Measurements from ENCODE around the gene RBMS1. TPM values are rescaled to one million over a fixed set of nuclear protein-coding genes. Genes with fewer than 3 reads are reported as not detected.

The RBMS1 gene
- polyA plus RNA-seq, 1 donor from 2014 or later: 8.4 TPM

DNA sequence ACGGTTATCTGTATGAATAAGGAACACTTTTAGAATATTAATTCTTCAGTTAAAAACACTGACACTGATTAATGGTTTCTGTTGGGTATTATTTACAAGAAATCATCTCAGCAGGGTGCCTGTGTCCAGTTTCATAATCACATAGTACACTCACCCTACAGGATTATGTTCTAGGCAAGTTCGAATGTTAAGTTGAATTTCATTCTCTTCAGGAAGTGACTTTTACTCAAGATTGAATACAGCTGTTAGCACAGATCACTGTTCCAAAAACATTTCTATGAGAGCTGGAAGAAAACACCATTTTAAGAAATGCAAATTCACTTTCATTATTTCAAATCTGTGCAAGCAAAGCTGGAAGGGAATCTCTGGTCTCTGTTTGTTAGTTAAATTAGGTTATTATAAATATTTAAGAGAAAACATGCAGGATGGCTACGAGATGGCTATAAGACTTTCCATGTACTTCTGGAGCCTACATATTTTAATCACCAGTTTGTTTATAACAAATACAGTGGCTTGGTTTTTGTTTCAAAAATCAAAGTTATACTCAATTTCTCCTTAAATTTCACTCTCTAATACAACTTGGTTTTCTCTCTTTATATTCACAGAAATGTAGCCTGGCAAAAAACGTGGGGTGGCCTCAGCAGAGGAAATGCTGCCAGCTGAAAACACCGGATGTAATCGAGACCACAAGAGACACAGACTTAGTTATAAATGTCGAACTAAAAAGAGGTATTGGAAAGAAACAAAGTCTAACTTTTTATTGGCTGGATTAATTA, 65.8 kb downstream of the RBMS1 start:
- Histone ChIP-seq H3K4me2 (ENCODE audit: low read length) (no peak overlapping the region), H2AFZ (ENCODE audit: low read depth, low read length) (no peak overlapping the region), H3K36me3 (ENCODE audit: insufficient read depth, low read length) (no peaks in the 10 kb centered on the region), H3K4me3 (ENCODE audit: low read length) (no peak overlapping the region), H3K9ac (ENCODE audit: low read length) (no peak overlapping the region), H3K27me3 (ENCODE audit: insufficient read depth, low read depth, low read length) (no peaks in the 10 kb centered on the region), H3K79me2 (replicated peaks; ENCODE audit: insufficient read depth, low read length) (no peaks in the 10 kb centered on the region), H3K9me3 (ENCODE audit: low read length) (no peaks in the 10 kb centered on the region), H3K9me2 (ENCODE audit: insufficient read depth, low read length) (no peaks in the 10 kb centered on the region), H4K20me1 (ENCODE audit: insufficient read depth) (no peaks in the 10 kb centered on the region), H3K27ac (ENCODE audit: low read length) (no peak overlapping the region), H3F3A (ENCODE audit: insufficient read depth, low read length, poor library complexity, severe bottlenecking) (no peaks in the 10 kb centered on the region)
- TF ChIP-seq RAD21 (conservative IDR thresholded peaks at IDR 0.05) (no peak), MXI1 (conservative IDR thresholded peaks at IDR 0.05; ENCODE audit: poor library complexity, severe bottlenecking) (no peak), TAF1 (IDR thresholded peaks at IDR 0.05; ENCODE audit: low read depth) (no peak), POLR2AphosphoS5 (IDR thresholded peaks at IDR 0.05) (no peak), EZH2 (IDR thresholded peaks at IDR 0.05; ENCODE audit: borderline replicate concordance, insufficient read depth, low read length, poor library complexity, severe bottlenecking) (no peak), EP300 (conservative IDR thresholded peaks at IDR 0.05; ENCODE audit: poor library complexity, severe bottlenecking) (no peak)
- TF ChIP-seq, protein P1, sequence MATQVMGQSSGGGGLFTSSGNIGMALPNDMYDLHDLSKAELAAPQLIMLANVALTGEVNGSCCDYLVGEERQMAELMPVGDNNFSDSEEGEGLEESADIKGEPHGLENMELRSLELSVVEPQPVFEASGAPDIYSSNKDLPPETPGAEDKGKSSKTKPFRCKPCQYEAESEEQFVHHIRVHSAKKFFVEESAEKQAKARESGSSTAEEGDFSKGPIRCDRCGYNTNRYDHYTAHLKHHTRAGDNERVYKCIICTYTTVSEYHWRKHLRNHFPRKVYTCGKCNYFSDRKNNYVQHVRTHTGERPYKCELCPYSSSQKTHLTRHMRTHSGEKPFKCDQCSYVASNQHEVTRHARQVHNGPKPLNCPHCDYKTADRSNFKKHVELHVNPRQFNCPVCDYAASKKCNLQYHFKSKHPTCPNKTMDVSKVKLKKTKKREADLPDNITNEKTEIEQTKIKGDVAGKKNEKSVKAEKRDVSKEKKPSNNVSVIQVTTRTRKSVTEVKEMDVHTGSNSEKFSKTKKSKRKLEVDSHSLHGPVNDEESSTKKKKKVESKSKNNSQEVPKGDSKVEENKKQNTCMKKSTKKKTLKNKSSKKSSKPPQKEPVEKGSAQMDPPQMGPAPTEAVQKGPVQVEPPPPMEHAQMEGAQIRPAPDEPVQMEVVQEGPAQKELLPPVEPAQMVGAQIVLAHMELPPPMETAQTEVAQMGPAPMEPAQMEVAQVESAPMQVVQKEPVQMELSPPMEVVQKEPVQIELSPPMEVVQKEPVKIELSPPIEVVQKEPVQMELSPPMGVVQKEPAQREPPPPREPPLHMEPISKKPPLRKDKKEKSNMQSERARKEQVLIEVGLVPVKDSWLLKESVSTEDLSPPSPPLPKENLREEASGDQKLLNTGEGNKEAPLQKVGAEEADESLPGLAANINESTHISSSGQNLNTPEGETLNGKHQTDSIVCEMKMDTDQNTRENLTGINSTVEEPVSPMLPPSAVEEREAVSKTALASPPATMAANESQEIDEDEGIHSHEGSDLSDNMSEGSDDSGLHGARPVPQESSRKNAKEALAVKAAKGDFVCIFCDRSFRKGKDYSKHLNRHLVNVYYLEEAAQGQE (IDR thresholded peaks at IDR 0.05; ENCODE audit: borderline replicate concordance): no peak

DNA sequence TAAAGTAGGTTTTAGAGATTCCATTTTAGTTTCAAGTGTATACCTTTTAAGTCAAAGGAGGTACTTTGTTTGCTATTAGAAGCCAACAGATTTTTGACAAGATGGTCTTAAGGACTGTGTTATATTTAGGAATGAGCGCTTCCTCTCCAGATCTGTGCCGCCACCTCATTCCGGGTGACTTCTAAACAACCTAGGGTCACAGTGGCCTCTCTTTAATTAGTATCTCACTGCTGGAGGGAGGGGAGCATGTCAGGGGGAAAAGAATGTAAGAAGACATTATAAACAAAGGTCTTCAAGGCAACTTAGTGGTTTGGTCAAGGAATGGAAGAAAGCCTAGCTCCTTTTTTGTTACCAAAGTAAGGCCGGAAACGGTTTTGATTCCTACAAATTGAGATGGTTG, 67.0 kb downstream of the RBMS1 start:
- Histone ChIP-seq H3K9me2 (ENCODE audit: insufficient read depth, low read length) (no peaks in the 10 kb centered on the region), H3K4me2 (ENCODE audit: low read length) (no peak overlapping the region), H4K20me1 (ENCODE audit: insufficient read depth) (no peaks in the 10 kb centered on the region), H3K36me3 (ENCODE audit: insufficient read depth, low read length) (no peaks in the 10 kb centered on the region), H3K9me3 (ENCODE audit: low read length) (no peaks in the 10 kb centered on the region), H3K27me3 (ENCODE audit: insufficient read depth, low read depth, low read length) (no peaks in the 10 kb centered on the region), H3K79me2 (replicated peaks; ENCODE audit: insufficient read depth, low read length) (no peaks in the 10 kb centered on the region), H3F3A (ENCODE audit: insufficient read depth, low read length, poor library complexity, severe bottlenecking) (no peaks in the 10 kb centered on the region), H3K9ac (ENCODE audit: low read length) (no peak overlapping the region), H2AFZ (ENCODE audit: low read depth, low read length) (no peak overlapping the region), H3K4me3 (ENCODE audit: low read length) (no peak overlapping the region), H3K27ac (ENCODE audit: low read length) (no peak overlapping the region)
- TF ChIP-seq, protein P2, sequence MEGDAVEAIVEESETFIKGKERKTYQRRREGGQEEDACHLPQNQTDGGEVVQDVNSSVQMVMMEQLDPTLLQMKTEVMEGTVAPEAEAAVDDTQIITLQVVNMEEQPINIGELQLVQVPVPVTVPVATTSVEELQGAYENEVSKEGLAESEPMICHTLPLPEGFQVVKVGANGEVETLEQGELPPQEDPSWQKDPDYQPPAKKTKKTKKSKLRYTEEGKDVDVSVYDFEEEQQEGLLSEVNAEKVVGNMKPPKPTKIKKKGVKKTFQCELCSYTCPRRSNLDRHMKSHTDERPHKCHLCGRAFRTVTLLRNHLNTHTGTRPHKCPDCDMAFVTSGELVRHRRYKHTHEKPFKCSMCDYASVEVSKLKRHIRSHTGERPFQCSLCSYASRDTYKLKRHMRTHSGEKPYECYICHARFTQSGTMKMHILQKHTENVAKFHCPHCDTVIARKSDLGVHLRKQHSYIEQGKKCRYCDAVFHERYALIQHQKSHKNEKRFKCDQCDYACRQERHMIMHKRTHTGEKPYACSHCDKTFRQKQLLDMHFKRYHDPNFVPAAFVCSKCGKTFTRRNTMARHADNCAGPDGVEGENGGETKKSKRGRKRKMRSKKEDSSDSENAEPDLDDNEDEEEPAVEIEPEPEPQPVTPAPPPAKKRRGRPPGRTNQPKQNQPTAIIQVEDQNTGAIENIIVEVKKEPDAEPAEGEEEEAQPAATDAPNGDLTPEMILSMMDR (IDR thresholded peaks at IDR 0.05; ENCODE audit: poor library complexity, severe bottlenecking): no peak
- TF ChIP-seq SMC3 (conservative IDR thresholded peaks at IDR 0.05; ENCODE audit: poor library complexity) (no peak), RAD21 (conservative IDR thresholded peaks at IDR 0.05) (no peak), EP300 (conservative IDR thresholded peaks at IDR 0.05; ENCODE audit: poor library complexity, severe bottlenecking) (no peak), TAF1 (IDR thresholded peaks at IDR 0.05; ENCODE audit: low read depth) (no peak), EZH2 (IDR thresholded peaks at IDR 0.05; ENCODE audit: borderline replicate concordance, insufficient read depth, low read length, poor library complexity, severe bottlenecking) (no peak), POLR2AphosphoS5 (IDR thresholded peaks at IDR 0.05) (no peak), MXI1 (conservative IDR thresholded peaks at IDR 0.05; ENCODE audit: poor library complexity, severe bottlenecking) (no peak)
- TF ChIP-seq, protein P1 (IDR thresholded peaks at IDR 0.05; ENCODE audit: borderline replicate concordance): no peak

Data from neural cell (in vitro differentiated cells).